Measurements from ENCODE around the gene TNXB. TPM values are rescaled to one million over a fixed set of nuclear protein-coding genes. Genes with fewer than 3 reads are reported as not detected.
A peak's percentile ranks its signal among the peaks of the same experiment; 100 is the strongest.
"Not testable (repeated sequence)": the region's sequence is repeated elsewhere in the genome, so short reads cannot be mapped to it uniquely, and the experiment has no call there.

TNXB gene
- total RNA-seq, 4 donors from 2014 or later: 42.2 to 112 (median 80.9) TPM

DNA sequence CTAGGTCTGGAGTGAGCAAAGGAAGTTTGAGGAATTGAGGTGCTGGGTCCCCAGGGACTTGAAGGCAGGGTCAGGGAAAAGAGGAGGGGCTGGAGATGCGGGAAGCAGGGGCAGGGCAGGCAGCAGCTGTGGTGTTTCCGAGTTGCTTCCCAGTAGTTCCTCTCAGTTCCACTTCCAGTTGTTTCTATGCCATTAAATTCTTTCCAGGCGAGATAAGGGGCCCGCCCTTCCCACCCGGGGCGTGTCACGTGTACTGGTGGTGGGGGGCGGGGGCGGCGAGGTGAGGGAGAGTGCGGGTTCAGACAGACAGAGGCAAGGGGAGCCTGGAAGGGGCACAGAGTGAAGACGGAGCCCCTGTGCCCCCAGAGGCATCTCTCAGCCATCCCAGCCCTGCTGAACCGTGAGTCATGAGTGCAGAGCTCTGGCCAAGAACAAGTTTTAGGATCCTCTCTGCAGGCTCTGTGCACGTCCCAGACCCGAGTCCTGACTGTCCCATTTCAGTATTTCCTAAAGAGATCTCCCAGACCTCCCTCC is 977 bp downstream of the TNXB start:
- intact Hi-C loops (cut with DNase I): no loop called here
- Histone ChIP-seq H3K27ac (peak overlapping the region; percentile 66 to 78 (median 75)), H3K36me3 (no peaks in the 10 kb centered on the region), H3K27me3 (no peaks in the 10 kb centered on the region), H3K9me3 (no peaks in the 10 kb centered on the region), H3K4me1 (peaks cover 6 to 60% of the 10 kb centered on the region in 2 donors), H3K4me3 (replicated peaks in 1 of 3) (peak overlapping the region in 1 of 3 donors; percentile 33)
- DNase-seq: peak; percentile 47 to 51
- TF ChIP-seq POLR2A (IDR thresholded peaks at IDR 0.05) (no peak), CTCF (IDR thresholded peaks at IDR 0.05) (no peak)
- WGBS, 2 donors: 2 to 6% methylated on average over 13 to 15 of the region's 15 CpGs

- peaks cover 6 to 53% of the 10 kb centered on the region in 2 donors for H3K4me1 ChIP-seq
- no peak overlapping the region for H3K4me3 ChIP-seq (replicated peaks in 1 of 3)
- DNase-seq: no peak
- WGBS, 2 donors: 65 to 93% methylated on average over 1 of the region's 1 CpG
- no peaks in the 10 kb centered on the region for H3K36me3 ChIP-seq
- no peaks in the 10 kb centered on the region for H3K27me3 ChIP-seq
- TF ChIP-seq CTCF (IDR thresholded peaks at IDR 0.05) (no peak), POLR2A (IDR thresholded peaks at IDR 0.05) (no peak)
- no peaks in the 10 kb centered on the region for H3K9me3 ChIP-seq
- peak overlapping the region; percentile 66 to 78 (median 75) for H3K27ac ChIP-seq
- intact Hi-C loops (cut with DNase I): no loop called here
Measured at GRCh38 chr6:32107406-32107805, 1.7 kb downstream of the TNXB start.

GRCh38 chr6:32105433-32105832 is 3.7 kb downstream of the TNXB start:
- intact Hi-C loops (cut with DNase I): no loop called here
- no peak overlapping the region for H3K27ac ChIP-seq
- no peaks in the 10 kb centered on the region for H3K27me3 ChIP-seq
- H3K4me3 ChIP-seq (replicated peaks in 1 of 3): no peak overlapping the region
- no peaks in the 10 kb centered on the region for H3K9me3 ChIP-seq
- TF ChIP-seq CTCF (IDR thresholded peaks at IDR 0.05) (no peak), POLR2A (IDR thresholded peaks at IDR 0.05) (no peak)
- 79 to 87% methylated on average over 4 of the region's 4 CpGs for WGBS, 2 donors
- no peak for DNase-seq
- H3K4me1 ChIP-seq: peaks cover 6 to 35% of the 10 kb centered on the region in 2 donors
- H3K36me3 ChIP-seq: no peaks in the 10 kb centered on the region

GRCh38 chr6:32102255-32102654 is 6.9 kb downstream of the TNXB start:
- Histone ChIP-seq H3K27ac (no peak overlapping the region), H3K4me3 (replicated peaks in 1 of 3) (no peak overlapping the region), H3K27me3 (no peaks in the 10 kb centered on the region), H3K4me1 (peaks cover 0 to 5% of the 10 kb centered on the region in 2 donors), H3K36me3 (no peaks in the 10 kb centered on the region), H3K9me3 (no peaks in the 10 kb centered on the region)
- DNase-seq: no peak
- no peak for TF ChIP-seq POLR2A (IDR thresholded peaks at IDR 0.05)
- TF ChIP-seq CTCF (IDR thresholded peaks at IDR 0.05): no peak
- 95 to 97% methylated on average over 3 of the region's 3 CpGs for WGBS, 2 donors
- intact Hi-C loops (cut with DNase I): no loop called here

- H3K27ac ChIP-seq; H3K27me3 ChIP-seq; H3K9me3 ChIP-seq; DNase-seq; H3K4me3 ChIP-seq (replicated peaks in 1 of 3); intact Hi-C loops (cut with DNase I); H3K36me3 ChIP-seq: not testable (repeated sequence)
- 66 to 70% methylated on average over 8 of the region's 8 CpGs for WGBS, 2 donors
- H3K4me1 ChIP-seq: peaks cover 10 to 11% of the 10 kb centered on the region in 2 donors
Measured at GRCh38 chr6:32100251-32100650, 8.9 kb downstream of the TNXB start.
